Neuronal stem cell (in vitro differentiated cells): ENCODE measurements around the gene TRO.

ENCODE experiments used
- DNase-seq: peaks from one replicate; pipeline ENCODE4 v3.0.0-alpha.2; 2013; ENCODE audit warnings: low spot score
- H2AFZ ChIP-seq: one replicate; pipeline ENCODE4 v1.6.1; 2013; ENCODE audit warnings: mild to moderate bottlenecking, low read length, inconsistent platforms
- H2AK5ac ChIP-seq: 2 replicates; pipeline ENCODE4 v1.6.1; 2013; ENCODE audit warnings: low read depth, mild to moderate bottlenecking, inconsistent platforms, low read length, moderate library complexity, mixed read lengths
- H2BK120ac ChIP-seq: 2 replicates; pipeline ENCODE4 v1.6.1; 2013; ENCODE audit warnings: low read depth, mild to moderate bottlenecking, inconsistent platforms, low read length, moderate library complexity, mixed read lengths
- H2BK12ac ChIP-seq: one replicate; pipeline ENCODE4 v1.6.1; 2013; ENCODE audit warnings: low read length, inconsistent platforms
- H2BK15ac ChIP-seq: 2 replicates; pipeline ENCODE4 v1.6.1; 2013; ENCODE audit warnings: mild to moderate bottlenecking, low read length, inconsistent platforms, mixed read lengths
- H2BK5ac ChIP-seq: one replicate; pipeline ENCODE4 v1.6.1; 2013; ENCODE audit warnings: inconsistent platforms, mild to moderate bottlenecking, low read length, moderate library complexity
- H3K14ac ChIP-seq: one replicate; pipeline ENCODE4 v1.6.1; 2013; ENCODE audit warnings: low read length, inconsistent platforms
- H3K18ac ChIP-seq: 2 replicates; pipeline ENCODE4 v1.6.1; 2013; ENCODE audit warnings: low read length, inconsistent platforms
- H3K23ac ChIP-seq: 2 replicates; pipeline ENCODE4 v1.6.1; 2013; ENCODE audit warnings: low read depth, mild to moderate bottlenecking, mixed read lengths, low read length, inconsistent platforms; ENCODE audit not compliant: poor library complexity
- H3K27ac ChIP-seq: replicated peaks from 3 replicates; pipeline ENCODE4 v1.5.1; 2013; ENCODE audit warnings: low read length, inconsistent platforms
- H3K27me3 ChIP-seq, 3 experiments: 2 replicates each; pipeline ENCODE4 v1.6.1; 2013; ENCODE audit warnings: low read length in 3 of 3, mild to moderate bottlenecking in 2 of 3, inconsistent platforms in 1 of 3, low read depth in 1 of 3, mixed read lengths in 1 of 3, moderate library complexity in 1 of 3; ENCODE audit not compliant: control insufficient read depth in 3 of 3, insufficient read depth in 3 of 3
- H3K36me3 ChIP-seq, 2 donors: replicated peaks in 1 of 2; 2 replicates each; pipeline ENCODE4 v1.6.1; 2013; ENCODE audit warnings: low read length in 2 of 2; ENCODE audit not compliant: control insufficient read depth in 2 of 2, insufficient read depth in 2 of 2
- H3K4ac ChIP-seq: 2 replicates; pipeline ENCODE4 v1.6.1; 2013; ENCODE audit warnings: inconsistent platforms, mild to moderate bottlenecking, low read length, moderate library complexity
- H3K4me1 ChIP-seq, 2 donors: 1 replicate in 1 of 2; 2 replicates in 1 of 2; pipeline ENCODE4 v1.6.1; 2013; ENCODE audit warnings: low read length in 2 of 2, low read depth in 1 of 2; ENCODE audit not compliant: control insufficient read depth in 2 of 2, insufficient read depth in 1 of 2
- H3K4me2 ChIP-seq: one replicate; pipeline ENCODE4 v1.6.1; 2013; ENCODE audit warnings: mild to moderate bottlenecking, low read length, inconsistent platforms; ENCODE audit not compliant: insufficient read depth, poor library complexity, severe bottlenecking
- H3K4me3 ChIP-seq, 2 donors: 2 replicates each; pipeline ENCODE4 v1.5.1; 2013; ENCODE audit warnings: low read length in 2 of 2, mild to moderate bottlenecking in 2 of 2, inconsistent platforms in 1 of 2, moderate library complexity in 1 of 2
- H3K79me1 ChIP-seq: one replicate; pipeline ENCODE4 v1.6.1; 2013; ENCODE audit warnings: low read depth, mild to moderate bottlenecking, inconsistent platforms, low read length, moderate library complexity
- H3K9ac ChIP-seq: one replicate; pipeline ENCODE4 v1.6.1; 2013; ENCODE audit warnings: mild to moderate bottlenecking, low read depth, low read length, inconsistent platforms; ENCODE audit not compliant: poor library complexity
- H3K9me3 ChIP-seq, 2 donors: replicated peaks in 1 of 2; 2 replicates each; pipeline versions ENCODE3 to v1.6.1; 2013; ENCODE audit warnings: low read length in 2 of 2, mild to moderate bottlenecking in 2 of 2, inconsistent platforms in 1 of 2, low read depth in 1 of 2, mixed read lengths in 1 of 2, moderate library complexity in 1 of 2; ENCODE audit not compliant: control insufficient read depth in 2 of 2, insufficient read depth in 1 of 2
- H4K8ac ChIP-seq: one replicate; pipeline ENCODE4 v1.6.1; 2013; ENCODE audit warnings: low read depth, mild to moderate bottlenecking, inconsistent platforms, low read length, moderate library complexity
- H4K91ac ChIP-seq: one replicate; pipeline ENCODE4 v1.6.1; 2013; ENCODE audit warnings: low read length, low read depth, mild to moderate bottlenecking, inconsistent platforms; ENCODE audit not compliant: poor library complexity
- WGBS, 2 donors: extraction: QIAGEN DNeasy Blood & Tissue Kit; methylation state at CpG; one replicate each; pipeline ENCODE4 v1.1.7; 2013; ENCODE audit warnings: missing lambda C conversion rate in 2 of 2, mixed read lengths in 1 of 2; ENCODE audit not compliant: insufficient read length in 2 of 2, insufficient replicate concordance in 1 of 2; ENCODE audit errors: extremely low coverage in 2 of 2; 5-methylcytosine and 5-hydroxymethylcytosine counted together

Gene TRO

DNA sequence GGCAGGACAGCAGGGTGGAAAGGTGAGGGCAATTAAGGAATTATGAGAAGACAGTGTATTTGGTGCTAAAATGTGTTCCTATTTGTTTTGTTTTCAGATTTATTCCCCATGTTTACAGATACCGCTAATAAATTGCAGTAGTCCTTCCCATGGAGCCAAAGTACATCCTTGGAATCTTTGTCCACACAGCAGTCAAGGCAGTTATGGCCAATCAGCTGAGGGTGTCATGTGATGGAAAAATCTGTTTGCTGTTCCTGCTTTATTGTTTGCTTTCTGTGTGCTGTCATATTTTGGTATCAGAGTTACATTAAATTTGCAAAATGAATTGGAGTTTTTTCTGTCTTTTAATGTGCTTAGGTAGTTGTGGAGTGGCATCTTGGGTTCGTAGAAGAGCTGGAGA lies 10.5 kb downstream of the TRO start:
- Histone ChIP-seq H2BK120ac (no peak overlapping the region), H3K4me3 (no peak overlapping the region), H3K4me2 (no peak overlapping the region), H3K18ac (no peak overlapping the region), H3K27ac (no peak overlapping the region), H3K27me3 (no peaks in the 10 kb centered on the region), H3K23ac (no peak overlapping the region), H3K79me1 (no peaks in the 10 kb centered on the region), H4K8ac (no peak overlapping the region), H3K9me3 (no peaks in the 10 kb centered on the region), H3K9ac (no peak overlapping the region), H2BK12ac (no peak overlapping the region), H2AFZ (no peak overlapping the region), H3K4ac (no peak overlapping the region), H2BK5ac (no peak overlapping the region), H3K14ac (no peak overlapping the region), H3K4me1 (no peaks in the 10 kb centered on the region), H2AK5ac (no peak overlapping the region), H2BK15ac (no peak overlapping the region), H3K36me3 (peaks cover 45 to 58% of the 10 kb centered on the region in 2 donors), H4K91ac (no peak overlapping the region)
- no CpG with 5 or more reads among the region's 2 CpGs for WGBS, 2 donors
- no peak for DNase-seq

DNA sequence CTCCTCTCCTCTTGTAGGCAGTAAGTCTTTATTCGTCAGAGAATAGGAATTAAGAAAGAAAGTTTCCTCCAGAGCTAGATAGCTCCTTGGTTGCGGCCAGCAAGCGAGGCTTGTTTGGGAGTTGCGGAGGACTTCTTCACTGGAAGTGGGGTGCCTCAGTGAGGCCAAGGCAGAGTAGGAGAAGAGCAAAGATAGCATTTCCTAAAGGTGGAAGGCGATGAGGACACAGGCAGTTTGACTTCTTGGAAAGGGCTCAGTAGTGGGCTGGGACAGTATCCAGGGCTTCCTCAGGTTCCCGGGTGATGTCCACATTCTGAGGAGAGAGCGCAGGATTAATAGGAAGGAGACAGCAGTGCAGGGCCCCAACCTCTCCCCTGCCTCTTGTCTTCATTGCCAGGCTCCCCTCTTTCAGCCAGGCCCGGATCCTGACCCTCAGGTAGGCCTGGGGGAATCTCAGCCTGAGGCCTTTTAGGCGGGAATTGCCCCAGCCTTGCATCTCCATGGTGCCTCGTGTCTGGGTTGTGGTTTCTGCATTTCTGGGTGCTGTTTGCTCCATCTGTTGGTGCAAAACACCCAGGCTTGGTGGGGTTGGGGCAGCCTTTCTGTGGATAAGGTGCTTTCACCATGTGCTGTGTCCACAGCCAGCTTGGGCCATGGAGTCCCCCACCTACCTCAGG lies 12.7 kb downstream of the TRO start:
- no peak overlapping the region for H2AFZ ChIP-seq
- no peak overlapping the region for H3K9ac ChIP-seq
- H3K4me3 ChIP-seq, result no peak overlapping the region
- no peak overlapping the region for H2BK15ac ChIP-seq
- H3K79me1 ChIP-seq, result no peaks in the 10 kb centered on the region
- H3K9me3 ChIP-seq, result no peaks in the 10 kb centered on the region
- H3K36me3 ChIP-seq, result peaks cover 34 to 37% of the 10 kb centered on the region in 2 donors
- no peak for DNase-seq
- no peaks in the 10 kb centered on the region for H3K27me3 ChIP-seq
- no peak overlapping the region for H2BK120ac ChIP-seq
- H2BK12ac ChIP-seq, result no peak overlapping the region
- H4K8ac ChIP-seq, result no peak overlapping the region
- no peak overlapping the region for H2AK5ac ChIP-seq
- H2BK5ac ChIP-seq, result no peak overlapping the region
- H3K14ac ChIP-seq, result no peak overlapping the region
- H3K4me2 ChIP-seq, result no peak overlapping the region
- no peak overlapping the region for H3K23ac ChIP-seq
- whole genome bisulfite sequencing, 2 donors, result no CpG with 5 or more reads among the region's 10 CpGs
- no peak overlapping the region for H3K27ac ChIP-seq
- no peak overlapping the region for H3K18ac ChIP-seq
- no peaks in the 10 kb centered on the region for H3K4me1 ChIP-seq
- no peak overlapping the region for H3K4ac ChIP-seq
- no peak overlapping the region for H4K91ac ChIP-seq

DNA sequence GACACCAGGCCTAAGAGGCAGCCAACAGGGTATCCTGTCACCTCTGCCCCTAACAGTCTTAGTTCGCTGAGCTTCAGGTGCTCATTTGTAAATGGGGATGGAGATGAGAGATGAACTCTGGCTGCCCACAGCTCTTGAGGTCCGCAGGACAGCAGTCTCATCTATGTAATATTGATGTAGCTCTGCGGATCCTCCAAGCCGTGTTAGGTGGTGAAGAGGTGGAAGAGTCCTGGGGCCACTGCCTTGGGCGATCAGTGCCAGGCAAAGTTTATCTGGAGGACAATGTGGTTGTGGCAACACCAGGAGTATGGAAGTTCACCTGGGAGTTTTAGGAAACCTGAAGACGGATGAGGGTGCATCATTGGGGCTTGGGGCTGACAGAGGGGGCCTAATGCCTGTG lies 13.4 kb downstream of the TRO start:
- Histone ChIP-seq H3K9ac (no peak overlapping the region), H3K4me2 (no peak overlapping the region), H3K36me3 (peaks cover 27 to 29% of the 10 kb centered on the region in 2 donors), H2BK12ac (no peak overlapping the region), H4K8ac (no peak overlapping the region), H3K4me3 (no peak overlapping the region), H3K14ac (no peak overlapping the region), H3K9me3 (no peaks in the 10 kb centered on the region), H2BK15ac (no peak overlapping the region), H3K79me1 (no peaks in the 10 kb centered on the region), H2BK5ac (no peak overlapping the region), H4K91ac (no peak overlapping the region), H2BK120ac (no peak overlapping the region), H3K27ac (no peak overlapping the region), H3K23ac (no peak overlapping the region), H2AFZ (no peak overlapping the region), H3K4ac (no peak overlapping the region), H3K18ac (no peak overlapping the region), H3K27me3 (no peaks in the 10 kb centered on the region), H3K4me1 (no peaks in the 10 kb centered on the region), H2AK5ac (no peak overlapping the region)
- WGBS, 2 donors, result no CpG with 5 or more reads among the region's 6 CpGs
- DNase-seq, result no peak

DNA sequence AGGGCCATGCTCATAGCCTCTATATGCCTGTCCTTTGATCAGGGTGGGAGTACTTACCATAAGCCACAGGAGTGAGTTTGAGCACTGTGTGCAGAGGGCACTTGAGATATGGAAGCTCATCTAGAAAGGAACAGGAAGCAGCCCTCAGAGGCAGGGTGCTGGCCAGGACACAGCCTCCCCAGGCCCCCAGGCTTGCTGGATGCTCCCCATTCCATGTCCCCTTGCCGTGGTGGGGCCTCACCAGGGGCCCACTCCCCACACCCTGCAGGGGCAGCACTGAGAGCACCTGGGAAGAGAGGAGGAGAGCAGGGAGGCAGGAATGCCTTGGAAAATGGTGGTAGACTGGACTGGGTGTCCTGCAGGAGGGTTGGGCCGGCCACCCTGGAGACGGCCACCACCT lies 14.3 kb downstream of the TRO start:
- Histone ChIP-seq H3K23ac (no peak overlapping the region), H3K36me3 (peaks cover 19 to 21% of the 10 kb centered on the region in 2 donors), H2AFZ (no peak overlapping the region), H3K9me3 (no peaks in the 10 kb centered on the region), H3K27me3 (no peaks in the 10 kb centered on the region), H2BK15ac (no peak overlapping the region), H4K91ac (no peak overlapping the region), H3K9ac (no peak overlapping the region), H3K4me2 (no peak overlapping the region), H3K14ac (no peak overlapping the region), H3K4me3 (no peak overlapping the region), H3K4ac (no peak overlapping the region), H3K18ac (no peak overlapping the region), H2BK120ac (no peak overlapping the region), H2BK12ac (no peak overlapping the region), H2AK5ac (no peak overlapping the region), H4K8ac (no peak overlapping the region), H3K4me1 (no peaks in the 10 kb centered on the region), H3K79me1 (no peaks in the 10 kb centered on the region), H2BK5ac (no peak overlapping the region), H3K27ac (no peak overlapping the region)
- no CpG with 5 or more reads among the region's 3 CpGs for WGBS, 2 donors
- DNase-seq, result no peak
